Neural progenitor cell (in vitro differentiated cells): ENCODE data around the gene RAB31.

Source experiments
- CTCF ChIP-seq: fragments of 200-600 bp; sonication (generic); IDR thresholded peaks from 2 replicates; pipeline ENCODE4 v1.5.1; 2017; ENCODE audit warnings: antibody characterized with exemption, mild to moderate bottlenecking
- EZH2phosphoT487 ChIP-seq: fragments of 200-600 bp; sonication (generic); IDR thresholded peaks from 2 replicates; pipeline ENCODE4 v1.6.1; 2017; ENCODE audit warnings: antibody characterized with exemption

DNA sequence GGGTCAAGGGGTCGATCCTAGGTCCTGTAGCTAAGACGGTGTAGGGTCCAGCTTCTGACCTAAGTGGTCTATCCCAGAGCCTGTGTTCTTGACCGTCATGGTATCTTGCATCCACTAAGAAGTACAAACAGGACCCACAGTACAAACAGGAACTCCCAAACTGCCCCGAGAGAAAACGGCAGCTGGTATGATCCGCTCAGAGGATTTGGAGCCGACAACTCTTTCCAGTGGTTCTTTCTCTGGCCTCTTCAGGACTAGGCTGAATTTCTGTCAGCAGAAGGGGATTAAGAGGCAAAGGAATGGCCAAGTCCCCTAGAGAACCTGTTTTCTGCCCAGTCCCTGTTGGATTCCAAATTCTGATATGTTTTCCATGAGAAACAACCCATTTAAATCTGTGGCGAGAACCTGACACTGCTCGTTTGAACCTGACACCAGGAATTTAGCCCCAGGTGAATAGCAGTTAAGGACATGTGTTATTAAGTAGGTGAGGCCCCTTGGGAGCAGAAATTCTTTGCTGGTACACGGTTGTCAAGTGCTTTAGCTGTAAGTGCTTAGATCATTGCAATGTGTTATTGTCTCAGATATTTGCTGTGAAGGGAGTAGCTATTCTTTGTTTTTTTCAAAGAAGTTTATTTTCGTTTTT, 127.1 kb downstream of the RAB31 start:
- TF ChIP-seq CTCF: no peak
- no peak for TF ChIP-seq EZH2phosphoT487
